SK-N-SH (cell line): ENCODE measurements around the gene ITGB5.
A peak's percentile ranks its signal among the peaks of the same experiment; 100 is the strongest.
"Not testable (repeated sequence)": the region's sequence is repeated elsewhere in the genome, so short reads cannot be mapped to it uniquely, and the experiment has no call there.

Experiments used
- GATA2 ChIP-seq: sonication (generic); formaldehyde crosslinking; IDR thresholded peaks from 2 replicates; pipeline ENCODE4 v1.5.0; 2020; ENCODE audit warnings: mild to moderate bottlenecking, missing genetic modification reagents
- YY1 ChIP-seq: IDR thresholded peaks from 2 replicates; pipeline ENCODE4 v1.4.0; 2012; ENCODE audit warnings: low read depth, mild to moderate bottlenecking
- TF ChIP-seq, protein P1 (sequence below): fragments of 200-600 bp; sonication (generic); IDR thresholded peaks from 2 replicates; pipeline ENCODE4 v1.6.1; 2017; ENCODE audit warnings: antibody characterized with exemption, mild to moderate bottlenecking, moderate library complexity

DNA sequence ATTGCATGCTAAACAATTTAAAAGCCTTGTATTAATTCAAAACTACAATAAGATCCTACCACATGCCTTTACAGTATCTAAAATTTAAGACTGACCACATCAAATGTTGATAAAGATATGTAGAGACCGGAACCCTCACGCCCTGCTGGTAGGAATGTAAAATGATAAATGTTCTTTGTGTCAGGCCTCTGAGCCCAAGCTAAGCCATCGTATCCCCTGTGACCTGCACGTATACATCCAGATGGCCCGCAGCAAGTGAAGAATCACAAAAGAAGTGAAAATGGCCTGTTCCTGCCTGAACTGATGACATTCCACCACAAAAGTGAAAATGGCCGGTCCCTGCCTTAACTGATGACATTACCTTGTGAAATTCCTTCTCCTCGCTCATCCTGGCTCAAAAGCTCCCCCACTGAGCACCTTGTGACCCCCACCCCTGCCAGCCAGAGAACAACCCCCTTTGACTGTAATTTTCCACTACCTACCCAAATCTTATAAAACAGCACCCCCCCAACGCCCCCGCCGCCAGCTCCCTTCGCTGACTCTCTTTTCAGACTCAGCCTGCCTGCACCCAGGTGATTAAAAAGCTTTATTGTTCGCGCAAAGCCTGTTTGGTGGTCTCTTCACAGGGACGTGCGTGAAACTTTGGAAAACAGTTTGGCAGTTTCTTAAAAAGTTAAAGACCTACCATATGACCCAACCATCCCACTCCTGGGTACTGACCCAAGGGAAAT lies 59.5 kb downstream of the ITGB5 start:
- TF ChIP-seq, protein P1, sequence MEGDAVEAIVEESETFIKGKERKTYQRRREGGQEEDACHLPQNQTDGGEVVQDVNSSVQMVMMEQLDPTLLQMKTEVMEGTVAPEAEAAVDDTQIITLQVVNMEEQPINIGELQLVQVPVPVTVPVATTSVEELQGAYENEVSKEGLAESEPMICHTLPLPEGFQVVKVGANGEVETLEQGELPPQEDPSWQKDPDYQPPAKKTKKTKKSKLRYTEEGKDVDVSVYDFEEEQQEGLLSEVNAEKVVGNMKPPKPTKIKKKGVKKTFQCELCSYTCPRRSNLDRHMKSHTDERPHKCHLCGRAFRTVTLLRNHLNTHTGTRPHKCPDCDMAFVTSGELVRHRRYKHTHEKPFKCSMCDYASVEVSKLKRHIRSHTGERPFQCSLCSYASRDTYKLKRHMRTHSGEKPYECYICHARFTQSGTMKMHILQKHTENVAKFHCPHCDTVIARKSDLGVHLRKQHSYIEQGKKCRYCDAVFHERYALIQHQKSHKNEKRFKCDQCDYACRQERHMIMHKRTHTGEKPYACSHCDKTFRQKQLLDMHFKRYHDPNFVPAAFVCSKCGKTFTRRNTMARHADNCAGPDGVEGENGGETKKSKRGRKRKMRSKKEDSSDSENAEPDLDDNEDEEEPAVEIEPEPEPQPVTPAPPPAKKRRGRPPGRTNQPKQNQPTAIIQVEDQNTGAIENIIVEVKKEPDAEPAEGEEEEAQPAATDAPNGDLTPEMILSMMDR: peak; percentile 56
- not testable (repeated sequence) for TF ChIP-seq GATA2 (CRISPR knock-in tag); YY1
